A673 (cell line): ENCODE data around the gene PHACTR3. TPM values are rescaled to one million over a fixed set of nuclear protein-coding genes. Genes with fewer than 3 reads are reported as not detected.
A peak's percentile ranks its signal among the peaks of the same experiment; 100 is the strongest.

Source experiments
- BruUV-seq: library from RNA; stranded (reverse); fragments of 400-500 nt; replicated peaks from 2 replicates; lab custom pipeline; 2021; lab: Mats Ljungman, UMichigan
- CTCF ChIA-PET: fragments of 300-600 bp; sonication (Branson Sonifier 250); formaldehyde crosslinking; loops from one replicate; lab custom pipeline; 2022; ENCODE audit warnings: antibody characterized with exemption; lab: Charles Lee
- POLR2A ChIA-PET: fragments of 300-600 bp; sonication (Branson Sonifier 250); formaldehyde crosslinking; loops from one replicate; lab custom pipeline; 2022; ENCODE audit warnings: antibody characterized with exemption; ENCODE audit not compliant: low non-redundant PET; lab: Charles Lee
- DNase-seq: peaks from one replicate; pipeline ENCODE4 v3.0.0-alpha.2; 2015; ENCODE audit warnings: low spot score
- H3K27ac ChIP-seq: fragments of 200-600 bp; sonication (generic); 2 replicates; pipeline ENCODE4 v1.5.1; 2016; ENCODE audit warnings: mixed run types, low read depth, mild to moderate bottlenecking, mixed read lengths, antibody characterized with exemption, low read length; ENCODE audit not compliant: poor library complexity, severe bottlenecking
- H3K27me3 ChIP-seq: fragments of 200-600 bp; sonication (generic); replicated peaks from 2 replicates; pipeline ENCODE4 v1.6.1; 2017; ENCODE audit warnings: mixed run types, low read depth, mild to moderate bottlenecking, mixed read lengths, antibody characterized with exemption, low read length; ENCODE audit not compliant: insufficient read depth, poor library complexity
- H3K36me3 ChIP-seq: fragments of 200-600 bp; sonication (generic); 2 replicates; pipeline ENCODE4 v1.6.1; 2016; ENCODE audit warnings: mixed run types, mild to moderate bottlenecking, mixed read lengths, antibody characterized with exemption, low read length; ENCODE audit not compliant: insufficient read depth, poor library complexity, severe bottlenecking
- H3K4me1 ChIP-seq: fragments of 200-600 bp; sonication (generic); 2 replicates; pipeline ENCODE4 v1.6.1; 2017; ENCODE audit warnings: mixed run types, mild to moderate bottlenecking, mixed read lengths, antibody characterized with exemption, low read length; ENCODE audit not compliant: insufficient read depth, poor library complexity, severe bottlenecking
- H3K4me3 ChIP-seq: fragments of 200-600 bp; sonication (generic); 2 replicates; pipeline ENCODE4 v1.5.1; 2016; ENCODE audit warnings: low read depth, mixed run types, mild to moderate bottlenecking, mixed read lengths, low read length; ENCODE audit not compliant: poor library complexity, severe bottlenecking
- H3K9me3 ChIP-seq: fragments of 200-600 bp; sonication (generic); 2 replicates; pipeline ENCODE4 v1.6.1; 2016; ENCODE audit warnings: mixed run types, low read depth, mild to moderate bottlenecking, mixed read lengths, antibody characterized with exemption, low read length; ENCODE audit not compliant: poor library complexity, severe bottlenecking
- CTCF ChIP-seq: fragments of 300-800, 200-600 bp; sonication (generic); conservative IDR thresholded peaks from 2 replicates; pipeline ENCODE4 v1.5.1; 2017; ENCODE audit warnings: low read depth, mild to moderate bottlenecking, antibody characterized with exemption, low read length, moderate library complexity, mixed read lengths
- EZH2 ChIP-seq: fragments of 200-600 bp; sonication (generic); IDR thresholded peaks from 2 replicates; pipeline ENCODE4 v1.6.1; 2017; ENCODE audit warnings: borderline replicate concordance, low read depth, mild to moderate bottlenecking, mixed read lengths, antibody characterized with exemption, low read length; ENCODE audit not compliant: poor library complexity, severe bottlenecking
- intact Hi-C: fragments of 100-400 bp; cut with micrococcal nuclease; formaldehyde crosslinking; loops from one replicate; pipeline ENCODE4 v1.10.0; 2022; ENCODE audit not compliant: unreplicated experiment
- total RNA-seq: library from RNA; stranded (reverse); gene quantifications from 2 replicates; pipeline ENCODE4 v1.2.3, GENCODE V29; 2021

PHACTR3 gene
- total RNA-seq, 1 experiment from 2014 or later: 0.17 TPM

- H3K4me1 ChIP-seq: peaks cover 28% of the 10 kb centered on the region
- POLR2A ChIA-PET: interaction anchor here (0.6 kb wide), 1 partner anchor 182 kb away, joined by 4 read pairs; no protein-coding TSS in a partner anchor
- CTCF ChIA-PET: no interaction called here
- H3K27ac ChIP-seq: no peak overlapping the region
- peaks cover 25% of the 10 kb centered on the region for H3K27me3 ChIP-seq
- no peak overlapping the region for H3K4me3 ChIP-seq
- DNase-seq: no peak
- H3K9me3 ChIP-seq: no peaks in the 10 kb centered on the region
- BruUV-seq: no TSS peak
- no peaks in the 10 kb centered on the region for H3K36me3 ChIP-seq
- intact Hi-C loops: no loop called here
- TF ChIP-seq CTCF (no peak), EZH2 (no peak)
Observed at GRCh38 chr20:59576216-59576953, 28.0 kb upstream of the PHACTR3 start.

- ChIA-PET POLR2A (no interaction called here), CTCF (no interaction called here)
- Histone ChIP-seq H3K4me3 (peak overlapping the region; percentile 18), H3K27me3 (peaks cover 25% of the 10 kb centered on the region), H3K9me3 (no peaks in the 10 kb centered on the region), H3K4me1 (peaks cover 26% of the 10 kb centered on the region), H3K36me3 (no peaks in the 10 kb centered on the region), H3K27ac (no peak overlapping the region)
- no TSS peak for BruUV-seq
- TF ChIP-seq EZH2 (peak; percentile 65), CTCF (no peak)
- intact Hi-C loops: no loop called here
- DNase-seq: no peak
Observed at GRCh38 chr20:59577037-59577808, 27.1 kb upstream of the PHACTR3 start.

- ChIA-PET CTCF (no interaction called here), POLR2A (no interaction called here)
- peak overlapping the region; percentile 18 for H3K4me3 ChIP-seq
- no peak overlapping the region for H3K27ac ChIP-seq
- no TSS peak for BruUV-seq
- H3K9me3 ChIP-seq: no peaks in the 10 kb centered on the region
- DNase-seq: no peak
- intact Hi-C loops: no loop called here
- H3K27me3 ChIP-seq: peaks cover 25% of the 10 kb centered on the region
- TF ChIP-seq EZH2 (no peak), CTCF (no peak)
- peaks cover 31% of the 10 kb centered on the region for H3K4me1 ChIP-seq
- H3K36me3 ChIP-seq: no peaks in the 10 kb centered on the region
Observed at GRCh38 chr20:59577809-59578435, 26.4 kb upstream of the PHACTR3 start.
